ENCODE data around the gene TRAF4.

The TRAF4 gene

GRCh38 chr17:28710861-28711722 lies 32.7 kb upstream of the TRAF4 start:
- no peak for TF ChIP-seq CTCF (IDR thresholded peaks at IDR 0.05; ENCODE audit: borderline replicate concordance, insufficient read depth, low read depth, low read length)

GRCh38 chr17:28711723-28712031 lies 32.1 kb upstream of the TRAF4 start, which contains the start of gene PROCA1:
TSS of gene PROCA1 (minus strand) at chr17:28711888. CDS start at chr17:28711660, 228 bp downstream.
- TF ChIP-seq CTCF (IDR thresholded peaks at IDR 0.05; ENCODE audit: borderline replicate concordance, insufficient read depth, low read depth, low read length): no peak
- peak within 1 kb of the TSS; percentile 81 for H3K4me3 ChIP-seq (ENCODE audit: low read depth, low read length)

More at GRCh38 chr17:28710861-28711722, 32.7 kb upstream of the TRAF4 start:
- H3K4me3 ChIP-seq (ENCODE audit: low read depth, low read length): peak overlapping the region; percentile 81

GRCh38 chr17:28712032-28712704 lies 31.6 kb upstream of the TRAF4 start:
- TF ChIP-seq CTCF (IDR thresholded peaks at IDR 0.05; ENCODE audit: borderline replicate concordance, insufficient read depth, low read depth, low read length): 0 out of 2 replicates have a peak, but pooled peaks have one; percentile 16
- peak overlapping the region; percentile 81 for H3K4me3 ChIP-seq (ENCODE audit: low read depth, low read length)

GRCh38 chr17:28712705-28713415 lies 31.0 kb upstream of the TRAF4 start:
- no peak overlapping the region for H3K4me3 ChIP-seq (ENCODE audit: low read depth, low read length)
- no peak for TF ChIP-seq CTCF (IDR thresholded peaks at IDR 0.05; ENCODE audit: borderline replicate concordance, insufficient read depth, low read depth, low read length)

- H3K4me3 ChIP-seq (ENCODE audit: low read depth, low read length): no peak overlapping the region
- TF ChIP-seq CTCF (IDR thresholded peaks at IDR 0.05; ENCODE audit: borderline replicate concordance, insufficient read depth, low read depth, low read length): no peak
Measured at GRCh38 chr17:28714281-28714680, 29.5 kb upstream of the TRAF4 start.

- no peak overlapping the region for H3K4me3 ChIP-seq (ENCODE audit: low read depth, low read length)
Measured at GRCh38 chr17:28715217-28715616, 28.6 kb upstream of the TRAF4 start.

More at GRCh38 chr17:28715217-28715616, 28.6 kb upstream of the TRAF4 start:
- no peak for TF ChIP-seq CTCF (IDR thresholded peaks at IDR 0.05; ENCODE audit: borderline replicate concordance, insufficient read depth, low read depth, low read length)
